Astrocyte (in vitro differentiated cells and primary cell): Measurements from ENCODE around the gene LRFN5.

Experiments used
- EZH2 ChIP-seq: IDR thresholded peaks from 2 replicates; pipeline ENCODE4 v1.6.1; 2012; ENCODE audit warnings: mild to moderate bottlenecking, low read length, inconsistent platforms; ENCODE audit not compliant: insufficient read depth
- TF ChIP-seq, protein P1 (sequence below): IDR thresholded peaks from 2 replicates; pipeline ENCODE4 v1.5.1; 2011; ENCODE audit warnings: low read depth, mild to moderate bottlenecking, inconsistent platforms, low read length, moderate library complexity; ENCODE audit not compliant: insufficient read depth

DNA sequence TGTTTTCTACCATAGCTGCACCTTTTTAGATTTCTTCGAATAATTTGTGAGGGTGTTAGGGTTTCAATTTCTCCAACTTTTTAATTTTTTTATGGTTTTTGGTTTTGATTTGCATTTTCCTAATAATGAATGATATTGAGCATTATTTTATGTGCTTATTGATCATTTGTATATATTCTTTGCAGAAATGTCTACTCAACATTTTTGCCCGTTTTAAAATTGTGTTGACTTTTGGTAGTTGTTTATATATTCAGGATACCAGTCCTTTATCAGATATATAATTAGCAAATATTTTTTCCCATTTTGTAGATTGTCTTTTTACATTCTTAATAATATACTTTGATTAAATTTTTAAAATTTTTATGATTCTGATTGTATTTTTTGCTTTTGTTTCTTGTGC is 306.7 kb downstream of the LRFN5 start:
- TF ChIP-seq, protein P1, sequence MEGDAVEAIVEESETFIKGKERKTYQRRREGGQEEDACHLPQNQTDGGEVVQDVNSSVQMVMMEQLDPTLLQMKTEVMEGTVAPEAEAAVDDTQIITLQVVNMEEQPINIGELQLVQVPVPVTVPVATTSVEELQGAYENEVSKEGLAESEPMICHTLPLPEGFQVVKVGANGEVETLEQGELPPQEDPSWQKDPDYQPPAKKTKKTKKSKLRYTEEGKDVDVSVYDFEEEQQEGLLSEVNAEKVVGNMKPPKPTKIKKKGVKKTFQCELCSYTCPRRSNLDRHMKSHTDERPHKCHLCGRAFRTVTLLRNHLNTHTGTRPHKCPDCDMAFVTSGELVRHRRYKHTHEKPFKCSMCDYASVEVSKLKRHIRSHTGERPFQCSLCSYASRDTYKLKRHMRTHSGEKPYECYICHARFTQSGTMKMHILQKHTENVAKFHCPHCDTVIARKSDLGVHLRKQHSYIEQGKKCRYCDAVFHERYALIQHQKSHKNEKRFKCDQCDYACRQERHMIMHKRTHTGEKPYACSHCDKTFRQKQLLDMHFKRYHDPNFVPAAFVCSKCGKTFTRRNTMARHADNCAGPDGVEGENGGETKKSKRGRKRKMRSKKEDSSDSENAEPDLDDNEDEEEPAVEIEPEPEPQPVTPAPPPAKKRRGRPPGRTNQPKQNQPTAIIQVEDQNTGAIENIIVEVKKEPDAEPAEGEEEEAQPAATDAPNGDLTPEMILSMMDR, result no peak
- TF ChIP-seq EZH2, result no peak
